Stomach (tissue), 4 donors: Measurements from ENCODE around the gene C10orf71.

ENCODE experiments used
- EP300 ChIP-seq: sonication (generic); formaldehyde crosslinking; IDR thresholded peaks from one replicate; pipeline ENCODE4 v1.6.1; 2017; ENCODE audit warnings: antibody characterized with exemption
- POLR2AphosphoS5 ChIP-seq, 3 donors: sonication (generic); formaldehyde crosslinking; IDR thresholded peaks; one replicate each; pipeline ENCODE4 v1.6.1; 2016; ENCODE audit warnings: antibody characterized with exemption in 3 of 3

DNA sequence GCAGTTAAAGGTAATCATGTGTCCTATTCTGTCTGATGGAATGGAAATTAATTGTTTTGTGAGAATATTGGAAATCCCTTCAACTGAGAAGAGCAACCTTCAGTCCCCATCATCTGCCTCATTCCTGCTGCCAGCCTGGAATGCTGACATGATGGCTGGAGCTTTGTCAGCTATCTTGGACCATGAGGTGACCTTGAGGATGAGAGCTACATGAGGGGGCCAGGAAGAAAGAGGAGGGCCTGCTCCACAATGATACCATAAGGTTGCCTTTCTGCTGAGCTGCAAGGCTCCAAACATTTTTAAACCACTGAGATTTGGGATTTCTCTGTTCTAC is 40.7 kb upstream of the C10orf71 start:
- TF ChIP-seq POLR2AphosphoS5 (IDR thresholded peaks at IDR 0.05) (no peak), EP300 (no peak)
